Small intestine (tissue), 7 donors: ENCODE results near the gene HSPA6. TPM values are rescaled to one million over a fixed set of nuclear protein-coding genes. Genes with fewer than 3 reads are reported as not detected.
"Not testable (repeated sequence)": the region's sequence is repeated elsewhere in the genome, so short reads cannot be mapped to it uniquely, and the experiment has no call there.

Experiments
- DNase-seq, 2 donors: peaks; one replicate each; pipeline versions ENCODE4 v3.0.0 to v3.0.0-alpha.2; 2013
- FAIRE-seq: peaks from 2 replicates; lab custom pipeline; 2012; peaks lifted over from hg19 to GRCh38; lab: Jason Lieb, UNC
- H3K27ac ChIP-seq, 3 donors: one replicate each; pipeline ENCODE4 v1.5.1; 2013; ENCODE audit warnings: low read length in 2 of 3, mild to moderate bottlenecking in 2 of 3, control low read depth in 1 of 3, inconsistent platforms in 1 of 3, low read depth in 1 of 3, moderate library complexity in 1 of 3
- H3K27me3 ChIP-seq, 3 donors: one replicate each; pipeline ENCODE4 v1.6.1; 2013; ENCODE audit warnings: low read length in 3 of 3, inconsistent platforms in 1 of 3; ENCODE audit not compliant: control insufficient read depth in 3 of 3, insufficient read depth in 3 of 3
- H3K36me3 ChIP-seq, 3 donors: one replicate each; pipeline ENCODE4 v1.6.1; 2013; ENCODE audit warnings: low read length in 3 of 3, inconsistent platforms in 1 of 3, low read depth in 1 of 3, mild to moderate bottlenecking in 1 of 3, moderate library complexity in 1 of 3; ENCODE audit not compliant: control insufficient read depth in 3 of 3, insufficient read depth in 2 of 3
- H3K4me1 ChIP-seq, 3 donors: one replicate each; pipeline ENCODE4 v1.6.1; 2013; ENCODE audit warnings: low read length in 2 of 3, inconsistent platforms in 1 of 3, low read depth in 1 of 3, mild to moderate bottlenecking in 1 of 3, moderate library complexity in 1 of 3; ENCODE audit not compliant: control insufficient read depth in 3 of 3, insufficient read depth in 2 of 3
- H3K4me3 ChIP-seq, 3 donors: one replicate each; pipeline ENCODE4 v1.5.1; 2013; ENCODE audit warnings: low read length in 3 of 3, control low read depth in 1 of 3, inconsistent platforms in 1 of 3, low read depth in 1 of 3, mild to moderate bottlenecking in 1 of 3, moderate library complexity in 1 of 3
- H3K9me3 ChIP-seq, 2 donors: one replicate each; pipeline ENCODE4 v1.6.1; 2013; ENCODE audit warnings: low read depth in 1 of 2, low read length in 1 of 2; ENCODE audit not compliant: control insufficient read depth in 2 of 2, insufficient read depth in 1 of 2
- WGBS, 3 donors: extraction: QIAGEN DNeasy Blood & Tissue Kit; methylation state at CpG; one replicate each; pipeline ENCODE4 v1.1.7; 2013; 5-methylcytosine and 5-hydroxymethylcytosine counted together
- polyA plus RNA-seq, 4 donors: library from polyadenylated mRNA; stranded (reverse) in 3 of 4; unstranded in 1 of 4; fragments of 200-250 nt in 3 of 4; fragments of 120-200 nt in 1 of 4; gene quantifications; one replicate each; pipeline versions ENCODE4 v1.2.1 to v1.2.3, GENCODE V29; 2013
- donor health status: healthy with polysubstance abuse.
- donor health status: control.
- donor health status: control.
- donor health status: Bipolar disorder and iron deficiency.
- donor health status: healthy.

Gene HSPA6
- polyA plus RNA-seq, 4 donors, result 0.22 to 1.6 (median 0.72) TPM

- peak overlapping the region in 1 of 3 donors; percentile 14 for H3K4me3 ChIP-seq
- peak in 1 of 2 donors; percentile 18 for DNase-seq
- peak overlapping the region in 1 of 3 donors; percentile 27 for H3K27ac ChIP-seq
Observed at GRCh38 chr1:161532644-161533567, 8.6 kb downstream of the HSPA6 start.

GRCh38 chr1:161537068-161537669 is 12.8 kb downstream of the HSPA6 start:
- not testable (repeated sequence) for FAIRE-seq, H3K27ac ChIP-seq, H3K36me3 ChIP-seq

More at GRCh38 chr1:161532644-161533567, 8.6 kb downstream of the HSPA6 start:
- not testable (repeated sequence) for H3K36me3 ChIP-seq, H3K9me3 ChIP-seq, FAIRE-seq, H3K4me1 ChIP-seq
- H3K27me3 ChIP-seq, result peaks cover 0 to 25% (median 0%) of the 10 kb centered on the region in 3 donors
- WGBS, 3 donors, result 22 to 49% (median 44%) methylated on average over 14 to 16 of the region's 16 CpGs

GRCh38 chr1:161538925-161539479 is 14.7 kb downstream of the HSPA6 start:
- H3K4me1 ChIP-seq, H3K4me3 ChIP-seq, H3K36me3 ChIP-seq, H3K9me3 ChIP-seq, FAIRE-seq, H3K27ac ChIP-seq, DNase-seq: not testable (repeated sequence)
- H3K27me3 ChIP-seq, result peaks cover 0 to 21% (median 0%) of the 10 kb centered on the region in 3 donors
- 91 to 92% (median 92%) methylated on average over 7 of the region's 7 CpGs for WGBS, 3 donors

More at GRCh38 chr1:161537068-161537669, 12.8 kb downstream of the HSPA6 start:
- WGBS, 3 donors, result 76 to 88% (median 83%) methylated on average over 7 of the region's 7 CpGs
- not testable (repeated sequence) for DNase-seq, H3K4me3 ChIP-seq, H3K9me3 ChIP-seq, H3K4me1 ChIP-seq
- peaks cover 0 to 29% (median 0%) of the 10 kb centered on the region in 3 donors for H3K27me3 ChIP-seq

GRCh38 chr1:161539731-161540569 is 15.6 kb downstream of the HSPA6 start:
- H3K4me1 ChIP-seq, FAIRE-seq, H3K9me3 ChIP-seq, H3K36me3 ChIP-seq: not testable (repeated sequence)
- H3K27ac ChIP-seq, result peak overlapping the region in 1 of 3 donors; percentile 64
- H3K4me3 ChIP-seq, result peak overlapping the region in 1 of 3 donors; percentile 22
- 3 to 11% (median 9%) methylated on average over 41 of the region's 41 CpGs for WGBS, 3 donors
- DNase-seq, result peak; percentile 42 to 53
- H3K27me3 ChIP-seq, result peaks cover 0 to 21% (median 0%) of the 10 kb centered on the region in 3 donors

- H3K9me3 ChIP-seq, H3K36me3 ChIP-seq, DNase-seq, H3K4me1 ChIP-seq, FAIRE-seq: not testable (repeated sequence)
- Histone ChIP-seq H3K27ac (peak overlapping the region in 2 of 3 donors; percentile 64), H3K27me3 (peaks cover 0 to 21% (median 0%) of the 10 kb centered on the region in 3 donors), H3K4me3 (peak overlapping the region in 1 of 3 donors; percentile 22)
- WGBS, 3 donors, result 42 to 65% (median 51%) methylated on average over 10 of the region's 10 CpGs
Observed at GRCh38 chr1:161540570-161540960, 16.2 kb downstream of the HSPA6 start.

GRCh38 chr1:161542091-161542559 is 17.8 kb downstream of the HSPA6 start:
- 57 to 63% (median 60%) methylated on average over 5 of the region's 5 CpGs for WGBS, 3 donors
- not testable (repeated sequence) for H3K36me3 ChIP-seq, H3K4me1 ChIP-seq, FAIRE-seq, H3K4me3 ChIP-seq, H3K27ac ChIP-seq, H3K9me3 ChIP-seq
- H3K27me3 ChIP-seq, result peaks cover 0 to 21% (median 0%) of the 10 kb centered on the region in 3 donors
- peak in 1 of 2 donors; percentile 70 for DNase-seq

- DNase-seq, H3K27ac ChIP-seq, FAIRE-seq, H3K4me3 ChIP-seq, H3K4me1 ChIP-seq, H3K9me3 ChIP-seq, H3K36me3 ChIP-seq: not testable (repeated sequence)
- WGBS, 3 donors, result 57 to 81% (median 76%) methylated on average over 1 of the region's 1 CpG
- H3K27me3 ChIP-seq, result peaks cover 0 to 21% (median 0%) of the 10 kb centered on the region in 3 donors
Observed at GRCh38 chr1:161543125-161543524, 18.8 kb downstream of the HSPA6 start.
